Measurements from ENCODE around the gene TPRG1L.
"Not testable (repeated sequence)": the region's sequence is repeated elsewhere in the genome, so short reads cannot be mapped to it uniquely, and the experiment has no call there.

DNA sequence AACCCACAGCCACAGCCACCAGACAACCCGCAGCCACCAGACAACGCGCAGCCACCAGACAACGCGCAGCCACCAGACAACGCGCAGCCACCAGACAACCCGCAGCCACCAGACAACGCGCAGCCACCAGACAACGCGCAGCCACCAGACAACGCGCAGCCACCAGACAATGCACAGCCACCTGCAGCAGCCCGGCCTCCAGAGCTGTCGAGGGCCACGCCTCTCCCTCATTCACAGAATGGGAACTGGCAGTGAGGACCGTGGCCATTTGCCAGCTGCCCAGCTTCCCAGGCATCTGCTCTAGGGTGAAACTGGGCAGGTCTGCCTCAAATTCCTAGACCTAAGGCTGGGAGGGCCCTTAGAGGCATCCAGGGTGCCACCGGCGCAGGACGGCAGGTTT is 41.1 kb upstream of the TPRG1L start:
- TF ChIP-seq, protein P1, sequence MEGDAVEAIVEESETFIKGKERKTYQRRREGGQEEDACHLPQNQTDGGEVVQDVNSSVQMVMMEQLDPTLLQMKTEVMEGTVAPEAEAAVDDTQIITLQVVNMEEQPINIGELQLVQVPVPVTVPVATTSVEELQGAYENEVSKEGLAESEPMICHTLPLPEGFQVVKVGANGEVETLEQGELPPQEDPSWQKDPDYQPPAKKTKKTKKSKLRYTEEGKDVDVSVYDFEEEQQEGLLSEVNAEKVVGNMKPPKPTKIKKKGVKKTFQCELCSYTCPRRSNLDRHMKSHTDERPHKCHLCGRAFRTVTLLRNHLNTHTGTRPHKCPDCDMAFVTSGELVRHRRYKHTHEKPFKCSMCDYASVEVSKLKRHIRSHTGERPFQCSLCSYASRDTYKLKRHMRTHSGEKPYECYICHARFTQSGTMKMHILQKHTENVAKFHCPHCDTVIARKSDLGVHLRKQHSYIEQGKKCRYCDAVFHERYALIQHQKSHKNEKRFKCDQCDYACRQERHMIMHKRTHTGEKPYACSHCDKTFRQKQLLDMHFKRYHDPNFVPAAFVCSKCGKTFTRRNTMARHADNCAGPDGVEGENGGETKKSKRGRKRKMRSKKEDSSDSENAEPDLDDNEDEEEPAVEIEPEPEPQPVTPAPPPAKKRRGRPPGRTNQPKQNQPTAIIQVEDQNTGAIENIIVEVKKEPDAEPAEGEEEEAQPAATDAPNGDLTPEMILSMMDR (IDR thresholded peaks at IDR 0.05; ENCODE audit: insufficient read depth, low read depth, low read length) = not testable (repeated sequence)
- TF ChIP-seq EZH2 (IDR thresholded peaks at IDR 0.05; ENCODE audit: insufficient read depth, low read length) = not testable (repeated sequence)
